CD14-positive monocyte (primary cell): ENCODE results near the gene PDE4D. TPM values are rescaled to one million over a fixed set of nuclear protein-coding genes. Genes with fewer than 3 reads are reported as not detected.

Experiments used
- DNase-seq, 3 donors: peaks; one replicate each; pipeline ENCODE4 v3.0.0-alpha.2; 2011 to 2022
- H2AFZ ChIP-seq: 2 replicates; pipeline ENCODE4 v1.6.0; 2012; ENCODE audit warnings: mild to moderate bottlenecking, low read depth, low read length, inconsistent platforms; ENCODE audit not compliant: insufficient read depth, poor library complexity, severe bottlenecking
- H3K27ac ChIP-seq, 2 donors: 1 replicate in 1 of 2; 2 replicates in 1 of 2; pipeline ENCODE4 v1.5.1; 2012 to 2013; ENCODE audit warnings: low read length in 2 of 2, control low read depth in 1 of 2, inconsistent platforms in 1 of 2, low read depth in 1 of 2, mild to moderate bottlenecking in 1 of 2
- H3K27me3 ChIP-seq, 2 donors: one replicate each; pipeline versions ENCODE4 v1.6.0 to v1.6.1; 2011 to 2013; ENCODE audit warnings: low read length in 2 of 2; ENCODE audit not compliant: control insufficient read depth in 2 of 2, insufficient read depth in 2 of 2
- H3K36me3 ChIP-seq, 2 donors: replicated peaks in 1 of 2; 1 replicate in 1 of 2; 2 replicates in 1 of 2; pipeline versions ENCODE4 v1.5.1 to v1.6.1; 2012 to 2013; ENCODE audit warnings: low read length in 2 of 2, control low read depth in 1 of 2, inconsistent platforms in 1 of 2, mild to moderate bottlenecking in 1 of 2; ENCODE audit not compliant: insufficient read depth in 2 of 2, control insufficient read depth in 1 of 2
- H3K4me1 ChIP-seq, 2 donors: 1 replicate in 1 of 2; 2 replicates in 1 of 2; pipeline versions ENCODE4 v1.5.1 to v1.6.1; 2012 to 2013; ENCODE audit warnings: low read length in 2 of 2, control low read depth in 1 of 2, inconsistent platforms in 1 of 2, mild to moderate bottlenecking in 1 of 2, moderate library complexity in 1 of 2; ENCODE audit not compliant: insufficient read depth in 2 of 2, control insufficient read depth in 1 of 2
- H3K4me2 ChIP-seq: replicated peaks from 2 replicates; pipeline ENCODE3; 2012; ENCODE audit warnings: low read length, moderate library complexity, mild to moderate bottlenecking; ENCODE audit not compliant: poor library complexity, severe bottlenecking; ENCODE audit errors: extremely low read depth
- H3K4me3 ChIP-seq, 3 experiments: fragments of 200-600 bp in 1 of 3; sonication (generic) in 1 of 3; replicated peaks in 1 of 3; 1 replicate in 2 of 3; 2 replicates in 1 of 3; pipeline ENCODE4 v1.5.1; 2011 to 2013; ENCODE audit warnings: low read length in 3 of 3, mild to moderate bottlenecking in 3 of 3, control low read depth in 2 of 3, low read depth in 2 of 3, inconsistent platforms in 1 of 3, moderate library complexity in 1 of 3
- H3K79me2 ChIP-seq: 2 replicates; pipeline ENCODE4 v1.6.0; 2012; ENCODE audit warnings: mild to moderate bottlenecking, control low read depth, inconsistent platforms, low read length, moderate library complexity; ENCODE audit not compliant: insufficient read depth
- H3K9ac ChIP-seq: 2 replicates; pipeline ENCODE4 v1.6.0; 2017; ENCODE audit warnings: low read length, mild to moderate bottlenecking; ENCODE audit not compliant: insufficient read depth, poor library complexity, severe bottlenecking
- H3K9me3 ChIP-seq, 2 donors: replicated peaks in 1 of 2; 1 replicate in 1 of 2; 2 replicates in 1 of 2; pipeline versions ENCODE4 v1.5.1 to v1.6.1; 2012 to 2013; ENCODE audit warnings: low read length in 2 of 2, control low read depth in 1 of 2; ENCODE audit not compliant: control insufficient read depth in 1 of 2, insufficient read depth in 1 of 2
- H4K20me1 ChIP-seq: 2 replicates; pipeline ENCODE4 v1.6.0; 2012; ENCODE audit warnings: mild to moderate bottlenecking, low read length, control low read depth, moderate library complexity; ENCODE audit not compliant: insufficient read depth
- H3K27ac Mint-ChIP-seq, 7 donors: one replicate each; pipeline ENCODE4 v1.8.0; 2020; ENCODE audit warnings: mild to moderate bottlenecking in 7 of 7, mixed read lengths in 7 of 7, moderate library complexity in 6 of 7, inconsistent platforms in 2 of 7
- H3K27me3 Mint-ChIP-seq, 3 donors: one replicate each; pipeline ENCODE4 v1.8.0; 2021 to 2022; ENCODE audit warnings: low read depth in 3 of 3, mild to moderate bottlenecking in 3 of 3, mixed read lengths in 3 of 3, moderate library complexity in 3 of 3, inconsistent platforms in 1 of 3
- H3K36me3 Mint-ChIP-seq, 2 donors: one replicate each; pipeline ENCODE4 v1.8.0; 2020; ENCODE audit warnings: mixed read lengths in 2 of 2, inconsistent platforms in 1 of 2, mild to moderate bottlenecking in 1 of 2
- H3K4me1 Mint-ChIP-seq: one replicate; pipeline ENCODE4 v1.8.0; 2020; ENCODE audit warnings: mild to moderate bottlenecking, mixed read lengths
- H3K4me3 Mint-ChIP-seq, 2 donors: one replicate each; pipeline ENCODE4 v1.8.0; 2020; ENCODE audit warnings: mild to moderate bottlenecking in 2 of 2, mixed read lengths in 2 of 2, moderate library complexity in 1 of 2
- H3K9me3 Mint-ChIP-seq, 7 donors: one replicate each; pipeline ENCODE4 v1.8.0; 2020 to 2022; ENCODE audit warnings: mixed read lengths in 7 of 7, mild to moderate bottlenecking in 6 of 7, moderate library complexity in 6 of 7, inconsistent platforms in 2 of 7
- CTCF ChIP-seq: fragments of 200-600 bp; IDR thresholded peaks from one replicate; pipeline ENCODE4 v1.8.0; 2022; ENCODE audit warnings: antibody characterized with exemption, mild to moderate bottlenecking
- WGBS: methylation state at CpG from one replicate; pipeline ENCODE4 v1.1.5; 2013; ENCODE audit warnings: missing lambda C conversion rate; ENCODE audit not compliant: insufficient coverage; 5-methylcytosine and 5-hydroxymethylcytosine counted together
- intact Hi-C, 2 donors: fragments of 100-400 bp; cut with micrococcal nuclease; formaldehyde crosslinking; loops; one replicate each; pipeline versions ENCODE4 v1.15.0 to v1.15.1; 2023
- polyA plus RNA-seq, 3 donors: library from polyadenylated mRNA; depleted of rRNA in 1 of 3; unstranded in 2 of 3; stranded (reverse) in 1 of 3; fragments of 300-500 nt in 2 of 3; fragments of >200 nt in 1 of 3; fragmentation: Illumina TruSeq in 2 of 3; gene quantifications; 1 replicate in 2 of 3; 2 replicates in 1 of 3; pipeline ENCODE4 v1.2.3, GENCODE V29; 2012 to 2021

The PDE4D gene
- polyA plus RNA-seq, 3 donors: 1.9 to 3.4 (median 2.8) TPM

GRCh38 chr5:59615272-59615671 lies 278.3 kb downstream of the PDE4D start:
- H3K9ac ChIP-seq: no peak overlapping the region
- WGBS: no CpG with 5 or more reads among the region's 1 CpG
- H3K27me3 Mint-ChIP-seq: no peaks in the 10 kb centered on the region
- H3K27ac Mint-ChIP-seq: no peak overlapping the region
- no peaks in the 10 kb centered on the region for H3K27me3 ChIP-seq
- no peak overlapping the region for H2AFZ ChIP-seq
- H3K4me3 ChIP-seq: no peak overlapping the region
- no peaks in the 10 kb centered on the region for H3K9me3 Mint-ChIP-seq
- peaks cover 0 to 6% of the 10 kb centered on the region in 2 donors for H3K36me3 Mint-ChIP-seq
- H3K4me2 ChIP-seq: no peak overlapping the region
- no peak overlapping the region for H3K27ac ChIP-seq
- intact Hi-C loops: no loop called here
- H3K4me3 Mint-ChIP-seq: no peak overlapping the region
- DNase-seq: no peak
- H4K20me1 ChIP-seq: no peaks in the 10 kb centered on the region
- no peak for TF ChIP-seq CTCF
- H3K4me1 Mint-ChIP-seq: no peaks in the 10 kb centered on the region
- no peaks in the 10 kb centered on the region for H3K79me2 ChIP-seq
- H3K9me3 ChIP-seq: no peaks in the 10 kb centered on the region
- H3K4me1 ChIP-seq: no peaks in the 10 kb centered on the region
- no peaks in the 10 kb centered on the region for H3K36me3 ChIP-seq

- no peak overlapping the region for H3K27ac ChIP-seq
- Mint-ChIP-seq H3K4me3 (no peak overlapping the region), H3K27ac (no peak overlapping the region), H3K27me3 (peaks cover 0 to 2% (median 0%) of the 10 kb centered on the region in 3 donors), H3K9me3 (no peaks in the 10 kb centered on the region), H3K4me1 (peaks cover 4% of the 10 kb centered on the region), H3K36me3 (no peaks in the 10 kb centered on the region)
- H3K79me2 ChIP-seq: no peaks in the 10 kb centered on the region
- no peak overlapping the region for H3K9ac ChIP-seq
- DNase-seq: no peak
- intact Hi-C loops: no loop called here
- H3K36me3 ChIP-seq: no peaks in the 10 kb centered on the region
- 80% methylated on average over 1 of the region's 4 CpGs for WGBS
- no peaks in the 10 kb centered on the region for H3K9me3 ChIP-seq
- H3K27me3 ChIP-seq: no peaks in the 10 kb centered on the region
- H2AFZ ChIP-seq: no peak overlapping the region
- no peak for TF ChIP-seq CTCF
- no peaks in the 10 kb centered on the region for H3K4me1 ChIP-seq
- no peak overlapping the region for H3K4me3 ChIP-seq
- H4K20me1 ChIP-seq: no peaks in the 10 kb centered on the region
- H3K4me2 ChIP-seq: no peak overlapping the region
These were observed 283.8 kb downstream of the PDE4D start for GRCh38 chr5:59609501-59610265.
